ENCODE data around the gene PNMA6F. TPM values are rescaled to one million over a fixed set of nuclear protein-coding genes. Genes with fewer than 3 reads are reported as not detected.

Gene PNMA6F
- polyA plus RNA-seq (2011; rRNA removed): not detected in 2 replicates
- not detected in 2 replicates for polyA minus RNA-seq (2011; rRNA and poly(A)+ RNA removed)

GRCh38 chrX:153321381-153322124 lies at the start of gene PNMA6F:
PNMA6F (minus strand) TSS chrX:153321767; CDS start chrX:153320674, 1,093 bp downstream.
- Histone ChIP-seq H3K36me3 (ENCODE audit: control insufficient read depth, insufficient read depth, low read length) (no peaks in the 10 kb centered on the region), H3K27me3 (ENCODE audit: control insufficient read depth, insufficient read depth, low read length) (peaks cover 5% of the 10 kb centered on the region), H3K4me3 (ENCODE audit: low read depth, low read length) (no peak within 1 kb of the TSS)
- no peak for DNase-seq (ENCODE audit: low read depth)
- CTCF ChIA-PET: no interaction called here
- POLR2A ChIA-PET: no interaction called here
- no peak for TF ChIP-seq CTCF (IDR thresholded peaks at IDR 0.05; ENCODE audit: insufficient read depth, low read depth, low read length)

- Histone ChIP-seq H3K36me3 (ENCODE audit: control insufficient read depth, insufficient read depth, low read length) (no peaks in the 10 kb centered on the region), H3K4me3 (ENCODE audit: low read depth, low read length) (no peak overlapping the region), H3K27me3 (ENCODE audit: control insufficient read depth, insufficient read depth, low read length) (no peaks in the 10 kb centered on the region)
- no peak for TF ChIP-seq CTCF (IDR thresholded peaks at IDR 0.05; ENCODE audit: insufficient read depth, low read depth, low read length)
- DNase-seq (ENCODE audit: low read depth): no peak
- ChIA-PET POLR2A (no interaction called here), CTCF (no interaction called here)
Observed at GRCh38 chrX:153371256-153371655, 49.7 kb upstream of the PNMA6F start.

GRCh38 chrX:153370293-153371055 lies 48.9 kb upstream of the PNMA6F start:
- Histone ChIP-seq H3K36me3 (ENCODE audit: control insufficient read depth, insufficient read depth, low read length) (no peaks in the 10 kb centered on the region), H3K4me3 (ENCODE audit: low read depth, low read length) (no peak overlapping the region), H3K27me3 (ENCODE audit: control insufficient read depth, insufficient read depth, low read length) (no peaks in the 10 kb centered on the region)
- no peak for DNase-seq (ENCODE audit: low read depth)
- ChIA-PET CTCF (no interaction called here), POLR2A (no interaction called here)
- TF ChIP-seq CTCF (IDR thresholded peaks at IDR 0.05; ENCODE audit: insufficient read depth, low read depth, low read length): no peak

GRCh38 chrX:153366878-153367538 lies 45.4 kb upstream of the PNMA6F start:
- no peaks in the 10 kb centered on the region; the same call in 1 of the 2 replicates for H3K27me3 ChIP-seq (ENCODE audit: control insufficient read depth, insufficient read depth, low read length)
- TF ChIP-seq CTCF (IDR thresholded peaks at IDR 0.05; ENCODE audit: insufficient read depth, low read depth, low read length): no peak
- CTCF ChIA-PET: no interaction called here

GRCh38 chrX:153366119-153366518 lies 44.6 kb upstream of the PNMA6F start:
- CTCF ChIA-PET: no interaction called here
- no peak for TF ChIP-seq CTCF (IDR thresholded peaks at IDR 0.05; ENCODE audit: insufficient read depth, low read depth, low read length)

More at GRCh38 chrX:153366878-153367538, 45.4 kb upstream of the PNMA6F start:
- Histone ChIP-seq H3K36me3 (ENCODE audit: control insufficient read depth, insufficient read depth, low read length) (no peaks in the 10 kb centered on the region), H3K4me3 (ENCODE audit: low read depth, low read length) (no peak overlapping the region)
- DNase-seq (ENCODE audit: low read depth): no peak
- POLR2A ChIA-PET: no interaction called here

More at GRCh38 chrX:153366119-153366518, 44.6 kb upstream of the PNMA6F start:
- Histone ChIP-seq H3K36me3 (ENCODE audit: control insufficient read depth, insufficient read depth, low read length) (no peaks in the 10 kb centered on the region), H3K4me3 (ENCODE audit: low read depth, low read length) (no peak overlapping the region), H3K27me3 (ENCODE audit: control insufficient read depth, insufficient read depth, low read length) (no peaks in the 10 kb centered on the region; the same call in 1 of the 2 replicates)
- DNase-seq (ENCODE audit: low read depth): no peak
- POLR2A ChIA-PET: no interaction called here

Data from BJ (cell line).